Activated T-cell treated with anti-CD3 and anti-CD28 coated beads, Interleukin-2, amount 50 U/mL, for 24 hours (primary cell): ENCODE results near the gene CIDEB.

Experiments used
- DNase-seq: peaks from one replicate; pipeline ENCODE4 v3.0.0-alpha.2; 2020
- H3K27ac Mint-ChIP-seq: 2 replicates; pipeline ENCODE4 v1.8.0; 2020; ENCODE audit warnings: mild to moderate bottlenecking, mixed read lengths
- H3K27me3 Mint-ChIP-seq: 2 replicates; pipeline ENCODE4 v1.8.0; 2020; ENCODE audit warnings: mixed read lengths
- H3K36me3 Mint-ChIP-seq: 2 replicates; pipeline ENCODE4 v1.8.0; 2020; ENCODE audit warnings: low read depth, mixed read lengths
- H3K4me1 Mint-ChIP-seq: 2 replicates; pipeline ENCODE4 v1.8.0; 2020; ENCODE audit warnings: low read depth, mixed read lengths
- H3K4me3 Mint-ChIP-seq: 2 replicates; pipeline ENCODE4 v1.8.0; 2020; ENCODE audit warnings: mild to moderate bottlenecking, moderate library complexity, mixed read lengths
- H3K9me3 Mint-ChIP-seq: 2 replicates; pipeline ENCODE4 v1.8.0; 2020; ENCODE audit warnings: mixed read lengths

CIDEB gene

GRCh38 chr14:24311837-24312615 is 4.2 kb upstream of the CIDEB start:
- Mint-ChIP-seq H3K27me3 (no peaks in the 10 kb centered on the region), H3K36me3 (peaks cover 65% of the 10 kb centered on the region)

GRCh38 chr14:24310646-24311604 is 3.1 kb upstream of the CIDEB start, which contains the start of gene LTB4R:
TSS of gene LTB4R (plus strand) at chr14:24311502. CDS start at chr14:24315652, 4,150 bp downstream.
- H3K27ac Mint-ChIP-seq: peak within 1 kb of the TSS; percentile 87
- peaks cover 75% of the 10 kb centered on the region for H3K36me3 Mint-ChIP-seq
- no peaks in the 10 kb centered on the region for H3K27me3 Mint-ChIP-seq
- peaks cover 72% of the 10 kb centered on the region for H3K4me1 Mint-ChIP-seq
- H3K9me3 Mint-ChIP-seq: no peaks in the 10 kb centered on the region
- DNase-seq: peak; percentile 81
- H3K4me3 Mint-ChIP-seq: peak within 1 kb of the TSS; percentile 80

More at GRCh38 chr14:24311837-24312615, 4.2 kb upstream of the CIDEB start:
- Mint-ChIP-seq H3K4me3 (peak overlapping the region; percentile 80), H3K9me3 (no peaks in the 10 kb centered on the region), H3K4me1 (peaks cover 78% of the 10 kb centered on the region), H3K27ac (peak overlapping the region; percentile 87)
- no peak for DNase-seq

GRCh38 chr14:24310265-24310645 is 2.5 kb upstream of the CIDEB start:
- no peak for DNase-seq
- H3K4me1 Mint-ChIP-seq: peaks cover 72% of the 10 kb centered on the region
- peak overlapping the region; percentile 80 for H3K4me3 Mint-ChIP-seq
- no peaks in the 10 kb centered on the region for H3K9me3 Mint-ChIP-seq
- peak overlapping the region; percentile 70 for H3K27ac Mint-ChIP-seq
- no peaks in the 10 kb centered on the region for H3K27me3 Mint-ChIP-seq
- H3K36me3 Mint-ChIP-seq: peaks cover 79% of the 10 kb centered on the region

GRCh38 chr14:24309538-24310264 is 1.9 kb upstream of the CIDEB start, which contains the start of gene LTB4R2:
TSS of gene LTB4R2 (plus strand) at chr14:24310140. CDS start at chr14:24310665, 525 bp downstream.
- DNase-seq: no peak
- Mint-ChIP-seq H3K27me3 (no peaks in the 10 kb centered on the region), H3K27ac (peak within 1 kb of the TSS; percentile 70), H3K36me3 (peaks cover 80% of the 10 kb centered on the region), H3K9me3 (no peaks in the 10 kb centered on the region), H3K4me3 (peak within 1 kb of the TSS; percentile 80), H3K4me1 (peaks cover 67% of the 10 kb centered on the region)

GRCh38 chr14:24308342-24309124 is 756 bp upstream of the CIDEB start:
- Mint-ChIP-seq H3K9me3 (no peaks in the 10 kb centered on the region), H3K4me3 (no peak overlapping the region), H3K27me3 (no peaks in the 10 kb centered on the region), H3K36me3 (peaks cover 80% of the 10 kb centered on the region), H3K4me1 (peaks cover 56% of the 10 kb centered on the region), H3K27ac (peak overlapping the region; percentile 57)
- no peak for DNase-seq

- no peak for DNase-seq
- peak overlapping the region; percentile 16 for H3K27ac Mint-ChIP-seq
- peaks cover 87% of the 10 kb centered on the region for H3K36me3 Mint-ChIP-seq
Measured at GRCh38 chr14:24307156-24307574, 612 bp downstream of the CIDEB start.

GRCh38 chr14:24304019-24304387 is 3.8 kb downstream of the CIDEB start:
- Mint-ChIP-seq H3K4me3 (no peak overlapping the region), H3K4me1 (peaks cover 46% of the 10 kb centered on the region), H3K9me3 (no peaks in the 10 kb centered on the region), H3K27ac (no peak overlapping the region), H3K27me3 (no peaks in the 10 kb centered on the region), H3K36me3 (peaks cover 98% of the 10 kb centered on the region)
- no peak for DNase-seq

More at GRCh38 chr14:24307156-24307574, 612 bp downstream of the CIDEB start:
- H3K9me3 Mint-ChIP-seq: no peaks in the 10 kb centered on the region
- H3K4me3 Mint-ChIP-seq: no peak overlapping the region
- no peaks in the 10 kb centered on the region for H3K27me3 Mint-ChIP-seq
- H3K4me1 Mint-ChIP-seq: peaks cover 47% of the 10 kb centered on the region

- Mint-ChIP-seq H3K36me3 (peaks cover 76% of the 10 kb centered on the region), H3K4me3 (peak overlapping the region; percentile 92), H3K27ac (peak overlapping the region; percentile 96), H3K27me3 (no peaks in the 10 kb centered on the region), H3K9me3 (no peaks in the 10 kb centered on the region), H3K4me1 (peaks cover 60% of the 10 kb centered on the region)
- no peak for DNase-seq
Measured at GRCh38 chr14:24300326-24300980, 7.3 kb downstream of the CIDEB start.

- DNase-seq: peak; percentile 97
- Mint-ChIP-seq H3K9me3 (no peaks in the 10 kb centered on the region), H3K4me3 (peak within 1 kb of the TSS; percentile 92), H3K4me1 (peaks cover 60% of the 10 kb centered on the region), H3K36me3 (peaks cover 75% of the 10 kb centered on the region), H3K27ac (peak within 1 kb of the TSS; percentile 96), H3K27me3 (no peaks in the 10 kb centered on the region)
Measured at GRCh38 chr14:24299255-24300191, 8.3 kb downstream of the CIDEB start, which contains the start of the genes DHRS1 and NOP9. TSS of gene DHRS1 (minus strand) at chr14:24299780. CDS start at chr14:24299106, 674 bp downstream. TSS of gene NOP9 (plus strand) at chr14:24299850. CDS start at chr14:24299955, 105 bp downstream.

- no peaks in the 10 kb centered on the region for H3K9me3 Mint-ChIP-seq
- DNase-seq: no peak
- H3K27ac Mint-ChIP-seq: peak overlapping the region; percentile 96
- H3K4me3 Mint-ChIP-seq: peak overlapping the region; percentile 92
- H3K27me3 Mint-ChIP-seq: no peaks in the 10 kb centered on the region
- peaks cover 60% of the 10 kb centered on the region for H3K4me1 Mint-ChIP-seq
- H3K36me3 Mint-ChIP-seq: peaks cover 74% of the 10 kb centered on the region
Measured at GRCh38 chr14:24298892-24299254, 8.9 kb downstream of the CIDEB start.

- Mint-ChIP-seq H3K9me3 (no peaks in the 10 kb centered on the region), H3K4me1 (peaks cover 58% of the 10 kb centered on the region), H3K27ac (peak overlapping the region; percentile 79), H3K4me3 (no peak overlapping the region), H3K27me3 (no peaks in the 10 kb centered on the region), H3K36me3 (peaks cover 67% of the 10 kb centered on the region)
- no peak for DNase-seq
Measured at GRCh38 chr14:24297190-24297964, 10.4 kb downstream of the CIDEB start.
